H9 (cell line): ENCODE measurements around the gene ATP13A3. TPM values are rescaled to one million over a fixed set of nuclear protein-coding genes. Genes with fewer than 3 reads are reported as not detected.

Experiments used
- DNase-seq: peaks from one replicate; pipeline ENCODE4 v3.0.0-alpha.2; 2017
- H2AFZ ChIP-seq: one replicate; pipeline ENCODE4 v1.6.1; 2013; ENCODE audit warnings: mild to moderate bottlenecking, low read length, control low read depth, moderate library complexity
- H2AK5ac ChIP-seq: 2 replicates; pipeline ENCODE4 v1.6.1; 2013; ENCODE audit warnings: low read length, control low read depth, mixed read lengths; ENCODE audit not compliant: insufficient read length
- H2BK120ac ChIP-seq: one replicate; pipeline ENCODE4 v1.6.1; 2013; ENCODE audit warnings: low read depth, mild to moderate bottlenecking, low read length, control low read depth, inconsistent platforms; ENCODE audit not compliant: poor library complexity, severe bottlenecking
- H2BK12ac ChIP-seq: 2 replicates; pipeline ENCODE4 v1.6.1; 2013; ENCODE audit warnings: low read length, control low read depth, mixed read lengths, low read depth; ENCODE audit not compliant: insufficient read length
- H2BK15ac ChIP-seq: 2 replicates; pipeline ENCODE4 v1.6.1; 2013; ENCODE audit warnings: low read depth, low read length, control low read depth
- H2BK20ac ChIP-seq: one replicate; pipeline ENCODE4 v1.6.1; 2013; ENCODE audit warnings: low read depth, mild to moderate bottlenecking, low read length, control low read depth, inconsistent platforms; ENCODE audit not compliant: poor library complexity, severe bottlenecking
- H2BK5ac ChIP-seq: 2 replicates; pipeline ENCODE4 v1.6.1; 2013; ENCODE audit warnings: low read length, control low read depth, mixed read lengths; ENCODE audit not compliant: insufficient read length
- H3K14ac ChIP-seq: 2 replicates; pipeline ENCODE4 v1.6.1; 2013; ENCODE audit warnings: low read length, control low read depth; ENCODE audit not compliant: insufficient read depth
- H3K18ac ChIP-seq: 2 replicates; pipeline ENCODE4 v1.6.1; 2013; ENCODE audit warnings: low read depth, mild to moderate bottlenecking, mixed read lengths, low read length, control low read depth; ENCODE audit not compliant: insufficient read length
- H3K23ac ChIP-seq: 2 replicates; pipeline ENCODE4 v1.6.1; 2013; ENCODE audit warnings: low read length, control low read depth, mixed read lengths, low read depth; ENCODE audit not compliant: insufficient read length
- H3K23me2 ChIP-seq: 2 replicates; pipeline ENCODE4 v1.6.1; 2013; ENCODE audit warnings: low read depth, mild to moderate bottlenecking, mixed read lengths, low read length, control low read depth; ENCODE audit not compliant: insufficient read length, poor library complexity, severe bottlenecking
- H3K27ac ChIP-seq: 2 replicates; pipeline ENCODE4 v1.5.1; 2013; ENCODE audit warnings: low read length, control low read depth, mixed read lengths, low read depth; ENCODE audit not compliant: insufficient read length
- H3K27me3 ChIP-seq: 2 replicates; pipeline ENCODE4 v1.6.1; 2013; ENCODE audit warnings: low read length, control low read depth, inconsistent platforms; ENCODE audit not compliant: insufficient read depth
- H3K4ac ChIP-seq: 2 replicates; pipeline ENCODE4 v1.6.1; 2013; ENCODE audit warnings: low read depth, mild to moderate bottlenecking, control low read depth, inconsistent platforms, low read length, moderate library complexity
- H3K4me1 ChIP-seq: 2 replicates; pipeline ENCODE4 v1.6.1; 2013; ENCODE audit warnings: low read length, control low read depth, inconsistent platforms; ENCODE audit not compliant: insufficient read depth
- H3K4me2 ChIP-seq: 2 replicates; pipeline ENCODE4 v1.6.1; 2013; ENCODE audit warnings: low read length, control low read depth, mixed read lengths; ENCODE audit not compliant: insufficient read length, insufficient read depth
- H3K56ac ChIP-seq: 2 replicates; pipeline ENCODE4 v1.6.1; 2013; ENCODE audit warnings: low read depth, mild to moderate bottlenecking, mixed read lengths, low read length, control low read depth; ENCODE audit not compliant: insufficient read length
- H3K79me1 ChIP-seq: 2 replicates; pipeline ENCODE4 v1.6.1; 2013; ENCODE audit warnings: low read depth, mild to moderate bottlenecking, moderate library complexity, low read length, control low read depth, inconsistent platforms; ENCODE audit not compliant: insufficient read depth, poor library complexity, severe bottlenecking
- H3K79me2 ChIP-seq: 2 replicates; pipeline ENCODE4 v1.6.1; 2013; ENCODE audit warnings: low read length, control low read depth, inconsistent platforms; ENCODE audit not compliant: insufficient read depth
- H3K9ac ChIP-seq: 2 replicates; pipeline ENCODE4 v1.6.1; 2013; ENCODE audit warnings: low read length, control low read depth, mixed read lengths; ENCODE audit not compliant: insufficient read length; ENCODE audit errors: extremely low read depth
- H3K9me3 ChIP-seq: one replicate; pipeline ENCODE4 v1.6.1; 2013; ENCODE audit warnings: low read depth, low read length, inconsistent platforms; ENCODE audit not compliant: control insufficient read depth
- H3T11ph ChIP-seq: one replicate; pipeline ENCODE4 v1.6.1; 2013; ENCODE audit warnings: mild to moderate bottlenecking, low read length, control low read depth, inconsistent platforms
- H4K20me1 ChIP-seq: one replicate; pipeline ENCODE4 v1.6.1; 2013; ENCODE audit not compliant: control insufficient read depth, insufficient read length, insufficient read depth
- H4K5ac ChIP-seq: 2 replicates; pipeline ENCODE4 v1.6.1; 2013; ENCODE audit warnings: low read depth, mild to moderate bottlenecking, mixed read lengths, low read length, control low read depth; ENCODE audit not compliant: insufficient read length
- H4K8ac ChIP-seq: replicated peaks from 2 replicates; pipeline ENCODE4 v1.6.1; 2013; ENCODE audit warnings: low read length, control low read depth, mixed read lengths, low read depth; ENCODE audit not compliant: insufficient read length
- H4K91ac ChIP-seq: 2 replicates; pipeline ENCODE4 v1.6.1; 2013; ENCODE audit warnings: low read depth, mild to moderate bottlenecking, moderate library complexity, mixed read lengths, low read length, control low read depth; ENCODE audit not compliant: insufficient read length
- H3K27ac Mint-ChIP-seq, 3 experiments: 2 replicates in 2 of 3; 3 replicates in 1 of 3; pipeline ENCODE4 v1.8.0; 2020 to 2021; ENCODE audit warnings: mixed read lengths in 3 of 3, mild to moderate bottlenecking in 1 of 3, moderate library complexity in 1 of 3
- H3K27me3 Mint-ChIP-seq: 2 replicates; pipeline ENCODE4 v1.8.0; 2021; ENCODE audit warnings: low read depth, mild to moderate bottlenecking, moderate library complexity, mixed read lengths
- H3K36me3 Mint-ChIP-seq, 3 experiments: 2 replicates in 2 of 3; 3 replicates in 1 of 3; pipeline ENCODE4 v1.8.0; 2020 to 2021; ENCODE audit warnings: low read depth in 3 of 3, mixed read lengths in 3 of 3; ENCODE audit not compliant: insufficient read depth in 1 of 3
- H3K4me1 Mint-ChIP-seq, 2 experiments: 2 replicates each; pipeline ENCODE4 v1.8.0; 2020; ENCODE audit warnings: mixed read lengths in 2 of 2
- H3K4me3 Mint-ChIP-seq, 2 experiments: 2 replicates in 1 of 2; 3 replicates in 1 of 2; pipeline ENCODE4 v1.8.0; 2020 to 2021; ENCODE audit warnings: mild to moderate bottlenecking in 2 of 2, mixed read lengths in 2 of 2, moderate library complexity in 1 of 2
- H3K9me3 Mint-ChIP-seq, 2 experiments: 2 replicates in 1 of 2; 3 replicates in 1 of 2; pipeline ENCODE4 v1.8.0; 2020; ENCODE audit warnings: mild to moderate bottlenecking in 2 of 2, mixed read lengths in 2 of 2, moderate library complexity in 1 of 2
- whole genome bisulfite sequencing: extraction: QIAGEN DNeasy Blood & Tissue Kit; methylation state at CpG from one replicate; pipeline ENCODE4 v1.1.7; 2013; ENCODE audit warnings: missing lambda C conversion rate, low lambda C conversion rate, mixed read lengths; ENCODE audit not compliant: insufficient read length; ENCODE audit errors: extremely low coverage; 5-methylcytosine and 5-hydroxymethylcytosine counted together
- total RNA-seq: library from RNA; stranded (reverse); gene quantifications from 2 replicates; pipeline ENCODE4 v1.2.1, GENCODE V29; 2021
- TF ChIP-seq, protein P1 (sequence below): fragments of 200-600 bp; sonication (generic); conservative IDR thresholded peaks from 3 replicates; pipeline ENCODE4 v1.8.0; 2021; ENCODE audit warnings: antibody characterized with exemption, mild to moderate bottlenecking

The ATP13A3 gene
- total RNA-seq, 1 experiment from 2014 or later, result 78.5 TPM

DNA sequence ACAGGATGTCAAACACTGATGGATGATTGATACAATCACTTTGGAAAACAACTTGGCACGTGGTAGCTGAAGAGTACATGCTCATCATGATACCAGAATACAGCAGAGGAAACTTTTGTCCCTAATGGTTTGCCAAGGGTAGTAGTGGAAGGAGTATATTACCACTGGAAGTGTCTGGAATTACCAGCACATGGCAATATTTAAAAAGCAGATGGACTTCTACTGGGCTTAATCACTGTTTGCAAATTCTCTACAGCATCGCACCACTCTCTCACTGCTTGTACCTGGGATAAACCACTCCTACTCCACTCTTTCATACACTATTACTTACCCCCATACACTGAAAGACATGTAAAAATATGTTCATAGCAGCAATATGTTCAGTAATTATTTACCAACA lies 68.1 kb downstream of the ATP13A3 start:
- DNase-seq, result no peak

More for the DNA sequence above, 68.1 kb downstream of the ATP13A3 start:
- TF ChIP-seq, protein P1, sequence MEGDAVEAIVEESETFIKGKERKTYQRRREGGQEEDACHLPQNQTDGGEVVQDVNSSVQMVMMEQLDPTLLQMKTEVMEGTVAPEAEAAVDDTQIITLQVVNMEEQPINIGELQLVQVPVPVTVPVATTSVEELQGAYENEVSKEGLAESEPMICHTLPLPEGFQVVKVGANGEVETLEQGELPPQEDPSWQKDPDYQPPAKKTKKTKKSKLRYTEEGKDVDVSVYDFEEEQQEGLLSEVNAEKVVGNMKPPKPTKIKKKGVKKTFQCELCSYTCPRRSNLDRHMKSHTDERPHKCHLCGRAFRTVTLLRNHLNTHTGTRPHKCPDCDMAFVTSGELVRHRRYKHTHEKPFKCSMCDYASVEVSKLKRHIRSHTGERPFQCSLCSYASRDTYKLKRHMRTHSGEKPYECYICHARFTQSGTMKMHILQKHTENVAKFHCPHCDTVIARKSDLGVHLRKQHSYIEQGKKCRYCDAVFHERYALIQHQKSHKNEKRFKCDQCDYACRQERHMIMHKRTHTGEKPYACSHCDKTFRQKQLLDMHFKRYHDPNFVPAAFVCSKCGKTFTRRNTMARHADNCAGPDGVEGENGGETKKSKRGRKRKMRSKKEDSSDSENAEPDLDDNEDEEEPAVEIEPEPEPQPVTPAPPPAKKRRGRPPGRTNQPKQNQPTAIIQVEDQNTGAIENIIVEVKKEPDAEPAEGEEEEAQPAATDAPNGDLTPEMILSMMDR, result no peak
- H3K27me3 ChIP-seq, result no peaks in the 10 kb centered on the region
- no peaks in the 10 kb centered on the region for H3K79me2 ChIP-seq
- no peaks in the 10 kb centered on the region for H3K4me1 Mint-ChIP-seq
- H3T11ph ChIP-seq, result no peak overlapping the region
- no peaks in the 10 kb centered on the region for H3K79me1 ChIP-seq
- no peak overlapping the region for H3K27ac ChIP-seq
- H2BK20ac ChIP-seq, result no peak overlapping the region
- H3K9me3 ChIP-seq, result no peaks in the 10 kb centered on the region
- H4K20me1 ChIP-seq, result no peaks in the 10 kb centered on the region
- no peak overlapping the region for H4K8ac ChIP-seq
- no CpG with 5 or more reads among the region's 2 CpGs for WGBS
- H2BK12ac ChIP-seq, result no peak overlapping the region
- H3K14ac ChIP-seq, result no peak overlapping the region
- no peaks in the 10 kb centered on the region for H3K4me1 ChIP-seq
- H3K27ac Mint-ChIP-seq, result no peak overlapping the region
- H2BK120ac ChIP-seq, result no peak overlapping the region
- no peak overlapping the region for H4K91ac ChIP-seq
- H2AK5ac ChIP-seq, result no peak overlapping the region
- no peaks in the 10 kb centered on the region for H3K9me3 Mint-ChIP-seq
- no peak overlapping the region for H2BK5ac ChIP-seq
- no peak overlapping the region for H3K56ac ChIP-seq
- H2BK15ac ChIP-seq, result no peak overlapping the region
- no peak overlapping the region for H3K4me2 ChIP-seq
- peaks cover 5 to 34% (median 21%) of the 10 kb centered on the region in 3 experiments; a peak in 5 of 7 replicates for H3K36me3 Mint-ChIP-seq
- no peak overlapping the region for H3K23ac ChIP-seq
- no peaks in the 10 kb centered on the region for H3K23me2 ChIP-seq
- no peak overlapping the region for H3K18ac ChIP-seq
- H3K4me3 Mint-ChIP-seq, result no peak overlapping the region
- no peaks in the 10 kb centered on the region for H3K27me3 Mint-ChIP-seq
- no peak overlapping the region for H4K5ac ChIP-seq
- no peak overlapping the region for H3K9ac ChIP-seq
- H3K4ac ChIP-seq, result no peak overlapping the region
- H2AFZ ChIP-seq, result no peak overlapping the region
